ENCODE data around the gene KCNK10. TPM values are rescaled to one million over a fixed set of nuclear protein-coding genes. Genes with fewer than 3 reads are reported as not detected.

Gene KCNK10
- total and polyA plus RNA-seq, 2 donors from 2014 or later = 0.54 to 1.1 TPM

GRCh38 chr14:88234442-88234841, 88.6 kb downstream of the KCNK10 start:
- H3K27ac ChIP-seq (ENCODE audit: low read depth in 2 of 2, low read length in 2 of 2) = no peak overlapping the region
- H3K27me3 ChIP-seq (ENCODE audit: control insufficient read depth, insufficient read depth, low read length) = no peaks in the 10 kb centered on the region
- DNase-seq = no peak
- no peak for FAIRE-seq
- no peaks in the 10 kb centered on the region for H3K4me1 ChIP-seq (ENCODE audit: control insufficient read depth in 2 of 3, insufficient read depth in 2 of 3, low read depth in 1 of 3, low read length in 3 of 3)
- H3K4me3 ChIP-seq (ENCODE audit: low read length in 3 of 3) = no peak overlapping the region
- intact Hi-C loops (cut with DNase I) = no loop called here
- H3K9me3 ChIP-seq (ENCODE audit: control insufficient read depth in 2 of 3, insufficient read depth in 1 of 3, low read length in 3 of 3) = peaks cover 0 to 5% (median 0%) of the 10 kb centered on the region in 3 donors
- no peak overlapping the region for H3K9ac ChIP-seq (ENCODE audit: low read length in 3 of 3)
- H3K36me3 ChIP-seq (ENCODE audit: control insufficient read depth in 2 of 3, insufficient read depth in 3 of 3, low read length in 3 of 3) = no peaks in the 10 kb centered on the region
- TF ChIP-seq, protein P1, sequence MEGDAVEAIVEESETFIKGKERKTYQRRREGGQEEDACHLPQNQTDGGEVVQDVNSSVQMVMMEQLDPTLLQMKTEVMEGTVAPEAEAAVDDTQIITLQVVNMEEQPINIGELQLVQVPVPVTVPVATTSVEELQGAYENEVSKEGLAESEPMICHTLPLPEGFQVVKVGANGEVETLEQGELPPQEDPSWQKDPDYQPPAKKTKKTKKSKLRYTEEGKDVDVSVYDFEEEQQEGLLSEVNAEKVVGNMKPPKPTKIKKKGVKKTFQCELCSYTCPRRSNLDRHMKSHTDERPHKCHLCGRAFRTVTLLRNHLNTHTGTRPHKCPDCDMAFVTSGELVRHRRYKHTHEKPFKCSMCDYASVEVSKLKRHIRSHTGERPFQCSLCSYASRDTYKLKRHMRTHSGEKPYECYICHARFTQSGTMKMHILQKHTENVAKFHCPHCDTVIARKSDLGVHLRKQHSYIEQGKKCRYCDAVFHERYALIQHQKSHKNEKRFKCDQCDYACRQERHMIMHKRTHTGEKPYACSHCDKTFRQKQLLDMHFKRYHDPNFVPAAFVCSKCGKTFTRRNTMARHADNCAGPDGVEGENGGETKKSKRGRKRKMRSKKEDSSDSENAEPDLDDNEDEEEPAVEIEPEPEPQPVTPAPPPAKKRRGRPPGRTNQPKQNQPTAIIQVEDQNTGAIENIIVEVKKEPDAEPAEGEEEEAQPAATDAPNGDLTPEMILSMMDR (IDR thresholded peaks at IDR 0.05; ENCODE audit: borderline replicate concordance, extremely low read depth, insufficient read depth) = no peak

- no peak for FAIRE-seq
- H3K4me1 ChIP-seq (ENCODE audit: control insufficient read depth in 2 of 3, insufficient read depth in 2 of 3, low read depth in 1 of 3, low read length in 3 of 3) = no peaks in the 10 kb centered on the region
- H3K27ac ChIP-seq (ENCODE audit: low read depth in 2 of 2, low read length in 2 of 2) = no peak overlapping the region
- no peak overlapping the region for H3K4me3 ChIP-seq (ENCODE audit: low read length in 3 of 3)
- intact Hi-C loops (cut with DNase I) = no loop called here
- no peaks in the 10 kb centered on the region for H3K36me3 ChIP-seq (ENCODE audit: control insufficient read depth in 2 of 3, insufficient read depth in 3 of 3, low read length in 3 of 3)
- no peaks in the 10 kb centered on the region for H3K27me3 ChIP-seq (ENCODE audit: control insufficient read depth, insufficient read depth, low read length)
- DNase-seq = peak in 2 of 5 donors; percentile 12
- peaks cover 0 to 5% (median 0%) of the 10 kb centered on the region in 3 donors for H3K9me3 ChIP-seq (ENCODE audit: control insufficient read depth in 2 of 3, insufficient read depth in 1 of 3, low read length in 3 of 3)
- TF ChIP-seq, protein P1 (IDR thresholded peaks at IDR 0.05; ENCODE audit: borderline replicate concordance, extremely low read depth, insufficient read depth) = no peak
- no peak overlapping the region for H3K9ac ChIP-seq (ENCODE audit: low read length in 3 of 3)
Observed at GRCh38 chr14:88233915-88234314, 89.2 kb downstream of the KCNK10 start.

DNA sequence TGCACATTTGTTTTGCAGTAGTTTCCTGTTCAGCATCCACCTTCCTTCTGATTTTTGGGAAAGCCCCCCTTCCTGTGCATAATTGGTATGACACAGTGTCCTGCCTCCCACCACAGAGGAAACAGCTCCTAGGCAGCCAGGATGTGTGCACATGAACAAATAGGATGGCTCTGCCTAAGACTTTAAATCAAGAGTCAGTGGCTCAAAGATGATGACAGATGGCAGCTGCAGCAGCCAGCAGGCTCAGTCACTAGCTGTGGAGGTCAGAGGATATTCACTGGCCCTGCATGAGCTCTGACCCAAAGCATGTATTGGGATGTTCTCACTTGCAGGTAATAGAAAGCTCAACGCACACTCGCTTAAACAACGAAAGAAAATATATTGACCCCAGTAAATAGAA, 90.3 kb downstream of the KCNK10 start:
- H3K27ac ChIP-seq (ENCODE audit: low read depth in 2 of 2, low read length in 2 of 2) = no peak overlapping the region
- no peak overlapping the region for H3K4me3 ChIP-seq (ENCODE audit: low read length in 3 of 3)
- FAIRE-seq (no peak), DNase-seq (peak in 1 of 5 donors; percentile 7)
- no peak overlapping the region for H3K9ac ChIP-seq (ENCODE audit: low read length in 3 of 3)
- intact Hi-C loops (cut with DNase I) = no loop called here
- no peaks in the 10 kb centered on the region for H3K27me3 ChIP-seq (ENCODE audit: control insufficient read depth, insufficient read depth, low read length)
- no peaks in the 10 kb centered on the region for H3K36me3 ChIP-seq (ENCODE audit: control insufficient read depth in 2 of 3, insufficient read depth in 3 of 3, low read length in 3 of 3)
- TF ChIP-seq, protein P1 (IDR thresholded peaks at IDR 0.05; ENCODE audit: borderline replicate concordance, extremely low read depth, insufficient read depth) = no peak
- peaks cover 0 to 5% (median 0%) of the 10 kb centered on the region in 3 donors for H3K9me3 ChIP-seq (ENCODE audit: control insufficient read depth in 2 of 3, insufficient read depth in 1 of 3, low read length in 3 of 3)
- no peaks in the 10 kb centered on the region for H3K4me1 ChIP-seq (ENCODE audit: control insufficient read depth in 2 of 3, insufficient read depth in 2 of 3, low read depth in 1 of 3, low read length in 3 of 3)

GRCh38 chr14:88231603-88232002, 91.5 kb downstream of the KCNK10 start:
- Histone ChIP-seq H3K4me3 (ENCODE audit: low read length in 3 of 3) (no peak overlapping the region), H3K9ac (ENCODE audit: low read length in 3 of 3) (no peak overlapping the region), H3K27me3 (ENCODE audit: control insufficient read depth, insufficient read depth, low read length) (no peaks in the 10 kb centered on the region), H3K27ac (ENCODE audit: low read depth in 2 of 2, low read length in 2 of 2) (no peak overlapping the region), H3K9me3 (ENCODE audit: control insufficient read depth in 2 of 3, insufficient read depth in 1 of 3, low read length in 3 of 3) (peaks cover 0 to 5% (median 0%) of the 10 kb centered on the region in 3 donors), H3K36me3 (ENCODE audit: control insufficient read depth in 2 of 3, insufficient read depth in 3 of 3, low read length in 3 of 3) (no peaks in the 10 kb centered on the region), H3K4me1 (ENCODE audit: control insufficient read depth in 2 of 3, insufficient read depth in 2 of 3, low read depth in 1 of 3, low read length in 3 of 3) (no peaks in the 10 kb centered on the region)
- TF ChIP-seq, protein P1 (IDR thresholded peaks at IDR 0.05; ENCODE audit: borderline replicate concordance, extremely low read depth, insufficient read depth) = no peak
- intact Hi-C loops (cut with DNase I) = no loop called here
- no peak for DNase-seq
- FAIRE-seq = no peak

Data from kidney (tissue), 14 donors.